ENCODE data around the gene ITK.
A peak's percentile ranks its signal among the peaks of the same experiment; 100 is the strongest.

ITK gene

DNA sequence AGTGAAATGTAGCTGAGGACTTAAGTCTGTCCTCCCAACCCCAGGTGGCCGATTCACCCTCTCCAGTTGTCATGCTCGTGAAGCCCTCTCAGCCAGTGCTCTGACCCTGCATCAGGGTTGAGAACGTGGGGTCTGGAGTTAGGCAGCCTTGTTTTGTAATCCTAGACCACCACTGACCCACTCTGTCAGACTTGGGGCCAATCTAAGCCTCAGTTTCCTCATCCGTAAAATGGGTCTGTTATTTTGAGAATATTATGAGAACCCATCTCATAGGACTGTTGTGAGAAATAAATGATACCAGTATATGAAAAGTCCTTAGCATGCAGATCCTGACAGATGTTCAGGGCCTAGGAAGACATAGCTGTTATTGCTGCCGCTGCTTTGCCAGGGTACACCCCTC lies 122.4 kb downstream of the ITK start:
- H3K14ac ChIP-seq (ENCODE audit: low read length) = no peak overlapping the region
- no peaks in the 10 kb centered on the region for H3K27me3 ChIP-seq (ENCODE audit: control insufficient read depth in 3 of 3, insufficient read depth in 3 of 3, low read depth in 1 of 3, low read length in 3 of 3)
- no peak overlapping the region for H2BK5ac ChIP-seq (ENCODE audit: low read length)
- H2BK12ac ChIP-seq (ENCODE audit: low read length) = no peak overlapping the region
- H2AFZ ChIP-seq (ENCODE audit: low read length) = no peak overlapping the region
- no peak overlapping the region for H3K4me3 ChIP-seq (ENCODE audit: low read length in 2 of 2)
- no peaks in the 10 kb centered on the region for H3K4me1 ChIP-seq (ENCODE audit: control insufficient read depth in 2 of 2, insufficient read depth in 1 of 2, low read depth in 1 of 2, low read length in 2 of 2)
- peaks cover 19 to 93% of the 10 kb centered on the region in 2 donors for H3K36me3 ChIP-seq (replicated peaks in 1 of 2; ENCODE audit: control insufficient read depth in 2 of 2, insufficient read depth in 2 of 2, low read length in 2 of 2)
- H4K91ac ChIP-seq (ENCODE audit: low read depth, low read length, poor library complexity) = no peak overlapping the region
- H2BK120ac ChIP-seq (ENCODE audit: low read depth, low read length) = no peak overlapping the region
- H3K4ac ChIP-seq (ENCODE audit: low read length) = no peak overlapping the region
- no CpG with 5 or more reads among the region's 5 CpGs for WGBS, 2 donors (ENCODE audit: extremely low coverage in 2 of 2, insufficient read length in 2 of 2, insufficient replicate concordance in 1 of 2)
- H3K9ac ChIP-seq (ENCODE audit: low read depth, low read length, poor library complexity) = no peak overlapping the region
- no peak overlapping the region for H2AK5ac ChIP-seq (ENCODE audit: low read depth, low read length)
- H3K9me3 ChIP-seq (replicated peaks in 1 of 2; ENCODE audit: control insufficient read depth in 2 of 2, insufficient read depth in 1 of 2, low read depth in 1 of 2, low read length in 2 of 2) = no peaks in the 10 kb centered on the region
- no peak overlapping the region for H3K18ac ChIP-seq (ENCODE audit: low read length)
- H3K79me1 ChIP-seq (ENCODE audit: low read depth, low read length) = no peaks in the 10 kb centered on the region
- DNase-seq (ENCODE audit: low spot score) = no peak
- H3K27ac ChIP-seq (replicated peaks; ENCODE audit: low read length) = no peak overlapping the region
- peak overlapping the region; percentile 38 for H3K23ac ChIP-seq (ENCODE audit: low read depth, low read length, poor library complexity)
- no peak overlapping the region for H3K4me2 ChIP-seq (ENCODE audit: insufficient read depth, low read length, poor library complexity, severe bottlenecking)
- H2BK15ac ChIP-seq (ENCODE audit: low read length) = no peak overlapping the region
- no peak overlapping the region for H4K8ac ChIP-seq (ENCODE audit: low read depth, low read length)

DNA sequence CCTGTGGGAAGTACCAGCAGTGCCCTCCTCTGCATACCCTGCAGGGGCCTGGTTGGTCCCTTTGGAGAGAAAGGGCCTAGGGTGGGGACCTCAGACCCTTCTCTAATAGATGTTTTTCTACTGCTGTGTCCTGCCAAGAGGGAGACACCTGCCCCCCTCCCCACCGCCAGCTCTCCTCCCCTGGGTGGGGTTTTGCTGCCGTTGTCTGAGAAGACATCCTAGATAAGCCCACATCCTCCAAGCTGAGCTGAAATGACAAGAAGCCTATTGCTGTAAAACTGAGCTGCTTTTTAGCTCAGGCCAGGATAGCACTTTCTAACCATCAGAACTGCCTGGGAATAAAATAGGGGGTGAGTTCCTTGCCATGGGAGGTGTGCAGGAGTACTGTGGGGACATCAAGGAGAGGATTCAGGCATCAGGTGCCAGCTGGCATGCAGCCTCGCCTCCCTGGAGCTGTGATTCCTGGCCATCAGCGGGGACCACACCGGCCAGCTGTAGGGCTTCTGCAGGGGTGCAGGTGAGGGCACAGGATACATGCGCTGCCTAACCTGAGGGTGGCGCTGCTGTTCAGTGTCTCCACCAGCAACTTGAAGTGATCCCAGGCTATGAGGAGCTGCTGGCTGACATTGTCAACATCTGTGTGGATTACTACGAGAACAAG lies 123.2 kb downstream of the ITK start:
- Histone ChIP-seq H2BK120ac (ENCODE audit: low read depth, low read length) (no peak overlapping the region), H2BK15ac (ENCODE audit: low read length) (no peak overlapping the region), H2AFZ (ENCODE audit: low read length) (no peak overlapping the region), H3K4me1 (ENCODE audit: control insufficient read depth in 2 of 2, insufficient read depth in 1 of 2, low read depth in 1 of 2, low read length in 2 of 2) (no peaks in the 10 kb centered on the region), H3K9ac (ENCODE audit: low read depth, low read length, poor library complexity) (no peak overlapping the region), H3K4ac (ENCODE audit: low read length) (no peak overlapping the region), H2BK12ac (ENCODE audit: low read length) (peak overlapping the region; percentile 23), H3K9me3 (replicated peaks in 1 of 2; ENCODE audit: control insufficient read depth in 2 of 2, insufficient read depth in 1 of 2, low read depth in 1 of 2, low read length in 2 of 2) (no peaks in the 10 kb centered on the region), H3K79me1 (ENCODE audit: low read depth, low read length) (no peaks in the 10 kb centered on the region), H3K18ac (ENCODE audit: low read length) (peak overlapping the region; percentile 67), H2AK5ac (ENCODE audit: low read depth, low read length) (no peak overlapping the region), H3K4me2 (ENCODE audit: insufficient read depth, low read length, poor library complexity, severe bottlenecking) (no peak overlapping the region), H3K14ac (ENCODE audit: low read length) (no peak overlapping the region), H3K36me3 (replicated peaks in 1 of 2; ENCODE audit: control insufficient read depth in 2 of 2, insufficient read depth in 2 of 2, low read length in 2 of 2) (peaks cover 19 to 93% of the 10 kb centered on the region in 2 donors), H2BK5ac (ENCODE audit: low read length) (no peak overlapping the region), H3K27ac (replicated peaks; ENCODE audit: low read length) (no peak overlapping the region), H4K91ac (ENCODE audit: low read depth, low read length, poor library complexity) (no peak overlapping the region), H3K27me3 (ENCODE audit: control insufficient read depth in 3 of 3, insufficient read depth in 3 of 3, low read depth in 1 of 3, low read length in 3 of 3) (no peaks in the 10 kb centered on the region), H4K8ac (ENCODE audit: low read depth, low read length) (no peak overlapping the region), H3K23ac (ENCODE audit: low read depth, low read length, poor library complexity) (peak overlapping the region; percentile 27), H3K4me3 (ENCODE audit: low read length in 2 of 2) (no peak overlapping the region)
- WGBS, 2 donors (ENCODE audit: extremely low coverage in 2 of 2, insufficient read length in 2 of 2, insufficient replicate concordance in 1 of 2) = no CpG with 5 or more reads among the region's 8 CpGs
- no peak for DNase-seq (ENCODE audit: low spot score)
